Measurements from ENCODE around the gene QSOX2.

Gene QSOX2

DNA sequence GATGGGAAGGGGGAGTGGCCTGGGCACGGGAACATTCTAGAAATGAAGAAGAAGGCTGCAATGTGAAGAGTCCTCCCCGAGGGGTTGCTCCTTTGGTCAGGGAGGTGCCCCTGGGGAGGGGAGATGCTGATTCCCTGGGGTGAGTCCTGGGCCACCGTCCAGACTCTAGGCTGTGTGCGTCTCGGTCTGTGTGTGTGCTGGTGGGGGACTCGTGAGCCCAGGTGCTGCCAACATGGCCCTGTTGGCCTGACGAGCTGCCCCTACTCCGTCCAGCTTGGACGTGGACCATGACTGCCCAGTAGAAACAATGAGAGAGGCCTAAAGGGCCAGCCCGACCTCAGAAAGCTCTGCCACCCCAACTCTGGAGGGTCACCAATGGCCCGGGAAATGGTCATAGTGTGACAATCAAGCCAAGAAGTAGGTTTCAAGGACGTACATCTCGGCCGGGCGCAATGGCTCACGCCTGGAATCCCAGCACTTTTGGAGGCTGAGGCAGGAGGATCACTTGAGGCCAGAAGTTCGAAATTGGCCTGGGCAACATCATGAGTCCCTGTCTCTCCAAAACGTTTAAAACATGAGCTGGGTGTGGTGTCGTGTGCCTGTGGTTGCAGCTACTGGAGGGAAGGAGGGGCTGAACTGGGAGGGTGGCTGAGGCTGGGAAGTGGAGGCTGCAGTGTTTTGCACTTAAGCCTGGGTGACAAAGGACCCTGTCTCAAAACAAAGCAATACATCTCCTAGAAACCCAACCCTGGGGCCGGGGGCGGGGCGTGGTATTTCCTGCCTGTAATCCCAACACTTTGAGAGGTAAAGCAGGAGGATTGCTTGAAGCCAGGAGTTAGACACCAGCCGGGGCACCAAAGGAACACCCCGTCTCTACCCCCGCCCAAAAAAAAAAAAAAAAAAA, 57.7 kb downstream of the QSOX2 start:
- DNase-seq = no peak

DNA sequence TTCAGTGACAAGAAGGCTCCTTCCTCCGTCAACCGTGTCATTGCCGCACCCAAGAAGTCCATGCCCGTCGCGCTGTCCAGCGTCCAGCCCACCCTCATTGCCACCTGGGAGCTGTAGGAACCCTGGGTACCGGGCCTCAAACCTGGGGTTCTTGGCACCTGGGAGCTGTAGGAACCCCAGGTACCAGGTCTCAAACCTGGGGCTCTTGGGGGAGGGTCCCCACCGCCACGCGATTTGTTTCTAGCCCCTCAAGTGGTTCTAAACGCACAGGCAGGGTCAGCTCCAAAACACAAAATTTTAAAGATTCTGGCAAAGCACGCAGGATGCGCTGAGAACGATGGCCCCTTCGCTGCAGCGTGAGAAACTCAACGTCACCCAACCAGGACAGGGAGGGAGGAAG, 58.4 kb downstream of the QSOX2 start:
- no peak for DNase-seq

DNA sequence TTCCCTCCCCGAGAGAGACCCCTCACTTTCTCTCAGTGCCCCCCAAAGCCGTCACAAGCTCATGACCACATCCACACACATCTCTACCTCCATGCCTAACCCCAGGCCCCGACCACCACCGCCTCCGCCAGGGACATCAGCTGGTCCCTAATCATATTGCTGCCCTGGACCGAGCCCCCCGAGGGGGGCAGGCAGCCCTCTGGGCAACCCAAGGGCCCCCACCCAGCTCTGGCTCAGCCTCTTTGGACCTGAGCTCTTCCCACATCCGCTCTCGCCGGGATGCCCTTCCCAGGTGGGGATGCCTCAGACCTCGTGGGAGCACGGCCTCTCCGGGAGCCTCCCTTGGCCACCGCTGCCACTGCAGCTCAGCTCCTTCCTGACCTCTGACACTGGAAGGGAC, 59.2 kb downstream of the QSOX2 start:
- DNase-seq = no peak

DNA sequence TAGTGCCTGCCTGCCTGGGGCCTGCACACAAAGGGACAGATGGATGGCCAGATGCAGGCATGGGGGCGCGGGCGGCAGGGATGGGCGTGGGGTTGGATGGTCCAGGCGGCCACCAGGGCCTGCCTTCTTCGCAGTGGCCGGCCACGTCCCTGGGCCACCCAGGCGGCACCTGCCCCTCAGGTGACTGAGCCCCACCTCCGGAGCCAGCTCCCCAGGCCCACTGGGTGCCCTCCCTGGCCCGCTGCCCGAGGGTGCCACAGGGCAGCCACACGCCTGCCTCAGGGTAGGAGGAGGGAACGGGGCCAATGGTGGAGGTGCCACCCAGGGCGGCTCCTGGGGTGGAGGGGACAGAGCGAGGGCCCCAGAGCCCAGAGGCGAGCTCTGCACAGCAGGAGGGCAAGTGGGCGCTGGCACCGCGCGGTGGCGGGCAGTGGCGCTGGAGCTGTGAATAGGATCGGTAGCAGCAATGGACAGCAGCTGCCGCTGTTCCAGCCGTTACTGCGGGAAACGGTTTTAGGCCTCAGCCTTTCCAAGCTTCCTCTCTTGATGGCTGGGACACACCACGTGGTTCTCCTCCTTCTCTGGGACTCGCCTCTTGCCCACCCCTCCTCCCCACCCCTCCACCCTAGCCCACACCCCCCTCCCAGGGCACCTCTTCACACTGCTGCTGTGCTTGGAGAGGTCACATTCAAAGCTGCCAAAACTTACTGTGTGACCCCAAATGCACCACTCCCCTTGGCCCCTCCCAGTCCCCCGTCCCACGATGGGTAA, 59.8 kb downstream of the QSOX2 start:
- no peak for DNase-seq

DNA sequence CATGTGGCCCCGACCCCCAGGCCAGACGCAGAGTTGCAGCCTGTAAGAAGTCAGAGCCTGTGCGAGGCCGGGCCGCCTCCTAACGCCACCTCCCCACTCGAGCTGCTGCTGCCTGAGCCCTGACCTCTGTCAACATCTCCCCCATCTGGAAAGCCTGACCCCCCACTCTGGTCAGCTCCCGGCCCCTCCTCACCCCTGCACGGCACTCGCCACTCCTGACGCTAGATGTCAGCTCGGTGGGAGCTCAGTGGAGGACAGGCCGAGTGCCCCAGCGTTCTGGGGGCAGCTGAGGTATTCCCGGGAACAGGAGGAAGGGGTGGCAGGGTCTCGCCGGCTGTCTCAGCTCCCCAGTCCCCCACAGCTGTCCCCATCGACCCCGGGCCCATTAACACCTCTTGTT, 60.5 kb downstream of the QSOX2 start:
- DNase-seq = no peak

DNA sequence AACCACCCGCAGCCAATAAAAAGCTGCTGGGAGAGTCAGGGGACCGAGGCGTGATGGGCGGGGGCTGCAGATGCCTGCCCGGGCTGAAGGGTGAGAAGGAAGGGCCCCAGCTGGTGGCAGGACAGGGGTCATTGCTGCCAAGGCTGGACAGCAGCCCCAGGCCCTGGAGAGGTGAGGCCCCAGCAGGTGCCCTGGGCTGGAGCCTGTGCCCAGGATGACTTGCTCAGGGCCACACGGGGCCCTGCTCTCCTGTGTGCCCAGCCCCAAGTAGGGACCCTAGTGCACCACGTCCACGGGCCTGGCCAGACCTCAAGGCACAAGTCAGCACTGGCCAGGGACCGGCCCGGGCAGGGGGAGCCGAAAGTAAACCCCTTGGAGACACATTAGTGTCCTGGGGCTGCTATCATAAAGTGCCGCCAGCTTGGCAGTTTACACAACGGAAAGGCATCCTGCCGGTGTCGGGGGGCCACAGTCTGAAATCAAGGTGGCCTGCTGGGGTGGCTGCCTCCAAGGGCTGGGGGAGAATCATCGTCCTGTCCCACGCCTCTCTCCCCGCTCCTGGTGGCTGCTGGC, 62.7 kb downstream of the QSOX2 start:
- no peak for DNase-seq

DNA sequence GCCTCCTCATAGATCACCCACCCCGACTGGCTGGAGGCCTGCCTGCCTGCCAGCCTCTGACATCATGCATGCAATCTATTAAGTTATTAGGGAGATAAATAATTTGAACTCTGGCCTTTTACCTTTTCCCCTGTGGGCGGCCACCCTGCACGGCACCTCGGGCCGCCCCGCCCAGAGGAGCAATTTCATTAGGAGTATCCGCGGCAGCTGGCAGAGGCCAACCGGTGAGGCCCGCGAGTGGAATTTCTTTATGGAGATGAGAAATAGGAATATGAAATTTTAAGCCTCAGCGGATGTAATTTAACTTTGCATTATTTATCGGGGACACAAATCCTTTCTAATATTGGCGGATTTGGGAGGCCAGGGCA, 63.2 kb downstream of the QSOX2 start:
- no peak for DNase-seq

DNA sequence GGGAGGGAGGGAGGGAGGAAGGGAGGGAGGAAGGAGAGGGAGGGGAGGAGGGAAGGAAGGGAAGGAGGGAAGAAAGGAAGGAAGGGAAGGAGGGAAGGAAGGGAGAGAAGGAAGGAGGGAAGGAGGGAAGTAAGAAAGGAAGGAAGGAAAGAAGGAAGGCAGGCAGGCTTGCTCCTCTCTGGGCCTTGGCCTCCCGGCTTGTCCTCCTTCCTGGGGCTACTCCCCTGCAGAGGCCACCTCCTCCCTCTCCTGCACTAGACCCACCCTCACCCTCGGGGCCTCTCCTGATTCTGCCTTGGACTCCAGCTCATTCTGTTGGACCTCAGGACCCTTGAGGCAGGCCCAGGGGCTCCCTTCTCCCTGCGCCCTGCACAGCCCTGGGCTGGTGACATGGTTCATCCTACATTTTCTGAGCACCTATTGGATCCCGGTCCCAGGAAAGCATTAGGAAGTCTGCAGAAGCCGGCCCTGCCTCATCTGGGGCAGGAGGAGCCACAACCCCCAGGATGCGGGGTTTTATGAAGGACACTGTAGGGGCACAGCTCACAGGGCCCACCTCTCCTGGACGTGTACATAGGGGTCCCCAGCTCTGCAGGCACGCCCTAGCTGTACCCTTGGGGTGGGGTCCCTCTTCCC, 63.7 kb downstream of the QSOX2 start:
- DNase-seq = no peak

DNA sequence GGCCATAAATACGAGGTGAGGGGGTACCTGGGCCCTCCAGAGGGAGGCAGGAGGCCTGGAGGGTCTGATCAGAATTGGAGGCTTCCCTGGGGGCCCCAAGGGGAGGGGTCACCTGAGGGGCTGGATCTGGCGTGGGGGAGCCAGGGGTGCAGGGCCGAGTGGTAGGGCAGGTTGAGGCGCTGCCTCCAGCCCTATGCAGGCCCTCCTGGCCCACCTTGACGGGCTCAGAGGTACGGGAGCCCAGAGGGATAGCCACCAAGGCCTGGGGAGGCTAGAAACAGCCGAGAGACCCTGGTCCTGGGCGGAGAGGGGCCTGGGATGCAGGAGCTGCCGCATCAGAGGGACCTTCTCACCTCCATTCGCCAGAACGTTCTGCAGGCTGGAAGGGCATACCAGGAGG, 65.0 kb downstream of the QSOX2 start:
- DNase-seq = no peak

DNA sequence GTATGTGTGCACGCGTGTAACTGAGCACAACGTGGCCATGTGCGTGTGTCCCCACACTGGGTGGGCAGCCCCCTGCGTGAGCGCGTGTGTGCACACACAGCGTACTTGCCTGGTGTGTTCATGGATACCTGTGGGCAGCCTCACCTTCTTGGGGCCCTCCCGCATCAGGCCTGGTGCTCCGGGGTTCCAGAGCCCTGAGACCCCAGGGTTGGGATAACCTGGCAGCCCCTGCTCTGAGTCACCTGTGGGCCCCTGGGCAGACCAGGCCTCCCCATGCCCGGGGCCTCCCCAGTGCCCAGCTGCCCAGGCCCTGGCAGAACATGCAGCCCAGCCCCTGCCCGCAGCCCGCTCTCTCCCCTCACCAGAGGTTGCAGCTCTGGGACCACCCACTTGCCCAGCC, 65.9 kb downstream of the QSOX2 start:
- DNase-seq = no peak

DNA sequence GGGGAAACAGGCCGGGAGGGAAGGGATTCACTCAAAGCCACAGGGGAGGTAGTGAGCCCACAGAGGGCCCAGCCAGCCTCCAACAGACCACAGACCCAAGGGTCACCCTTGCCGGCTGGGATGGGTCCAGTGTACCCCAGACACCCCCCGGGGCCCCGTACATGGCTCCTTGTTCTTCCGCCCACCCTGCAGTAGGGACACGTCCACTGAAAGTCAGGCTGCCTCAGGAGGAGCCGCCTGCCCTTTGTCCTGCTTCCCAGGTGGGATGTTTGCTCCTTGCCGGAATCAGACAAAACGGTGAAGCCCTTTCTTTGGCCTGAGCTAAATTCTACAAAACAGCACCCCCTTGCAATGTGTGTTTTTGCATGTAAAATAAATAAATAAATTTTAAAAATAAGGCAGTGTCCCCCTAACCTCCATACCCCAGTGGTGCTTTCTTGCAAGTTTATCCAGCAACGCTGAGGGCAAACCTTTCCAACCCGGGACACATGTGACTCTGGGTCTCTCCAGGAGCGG, 66.5 kb downstream of the QSOX2 start:
- DNase-seq = no peak

DNA sequence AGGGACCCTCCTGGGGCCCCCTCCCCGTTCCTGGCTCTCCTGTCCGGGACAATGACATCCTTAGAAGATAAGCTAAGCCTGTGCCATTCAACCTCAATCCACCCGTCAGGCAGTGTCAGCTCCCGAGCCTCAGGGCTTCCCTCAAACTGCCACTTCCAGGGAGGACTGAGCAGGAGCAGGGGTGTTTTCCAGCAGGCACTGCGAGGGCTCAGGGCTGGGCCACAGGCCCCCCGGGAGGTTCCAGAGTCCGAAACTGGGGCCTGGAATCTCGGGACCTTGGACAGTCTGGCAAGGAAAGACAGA, 66.9 kb downstream of the QSOX2 start:
- no peak for DNase-seq

DNA sequence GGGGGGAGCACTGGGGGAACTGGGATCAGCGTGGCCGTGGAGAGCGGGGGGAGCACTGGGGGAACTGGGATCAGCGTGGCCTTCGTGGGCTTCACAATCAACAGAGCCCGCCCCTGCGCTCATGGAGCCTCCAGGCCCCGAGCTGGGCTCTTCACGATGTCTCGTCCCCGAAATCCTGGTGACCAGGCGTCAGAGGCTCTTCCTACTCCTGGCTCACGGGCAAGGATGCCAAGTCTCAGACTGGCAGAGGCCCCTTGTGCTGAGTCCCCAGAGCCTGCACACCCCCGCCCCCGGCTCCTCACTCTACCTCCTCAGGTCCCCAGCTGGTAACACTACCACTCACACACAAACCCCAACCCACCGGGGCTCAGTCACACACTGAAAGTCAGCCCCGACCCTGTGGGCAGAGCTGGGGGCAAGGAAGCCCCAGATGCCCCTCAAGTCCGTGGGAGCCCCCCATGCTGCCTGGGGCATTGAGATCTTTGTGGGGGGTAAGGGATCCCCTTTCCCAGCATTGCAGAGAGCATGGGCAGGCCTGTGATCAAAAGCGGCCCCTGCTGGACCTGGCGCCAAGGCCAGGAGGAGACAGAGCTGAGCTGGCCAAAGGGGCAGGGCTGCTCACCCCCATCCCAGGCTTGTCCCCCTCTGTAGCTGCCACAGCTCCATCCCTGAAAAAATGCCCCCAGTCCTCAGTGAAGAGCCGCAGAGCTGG, 67.4 kb downstream of the QSOX2 start:
- no peak for DNase-seq

DNA sequence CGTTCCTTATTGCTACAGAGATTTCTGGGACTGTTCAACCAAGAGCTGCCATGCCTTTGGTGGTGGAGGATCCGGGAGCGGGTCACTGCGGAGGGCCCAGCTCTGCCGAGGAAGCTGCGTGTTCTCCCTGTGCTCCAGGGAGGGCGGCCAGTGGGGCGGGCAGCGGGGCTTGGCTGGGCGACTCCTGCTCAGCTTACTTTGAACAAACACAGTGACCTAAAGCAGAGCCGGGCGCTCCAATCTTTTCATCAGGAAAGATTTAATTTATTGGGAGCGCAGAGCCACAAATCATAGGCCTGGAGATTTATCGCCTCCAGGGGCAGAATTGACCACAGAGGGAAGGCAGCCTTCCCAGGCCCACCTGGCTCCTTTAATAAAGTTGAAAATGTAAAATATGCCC, 68.4 kb downstream of the QSOX2 start:
- no peak for DNase-seq

DNA sequence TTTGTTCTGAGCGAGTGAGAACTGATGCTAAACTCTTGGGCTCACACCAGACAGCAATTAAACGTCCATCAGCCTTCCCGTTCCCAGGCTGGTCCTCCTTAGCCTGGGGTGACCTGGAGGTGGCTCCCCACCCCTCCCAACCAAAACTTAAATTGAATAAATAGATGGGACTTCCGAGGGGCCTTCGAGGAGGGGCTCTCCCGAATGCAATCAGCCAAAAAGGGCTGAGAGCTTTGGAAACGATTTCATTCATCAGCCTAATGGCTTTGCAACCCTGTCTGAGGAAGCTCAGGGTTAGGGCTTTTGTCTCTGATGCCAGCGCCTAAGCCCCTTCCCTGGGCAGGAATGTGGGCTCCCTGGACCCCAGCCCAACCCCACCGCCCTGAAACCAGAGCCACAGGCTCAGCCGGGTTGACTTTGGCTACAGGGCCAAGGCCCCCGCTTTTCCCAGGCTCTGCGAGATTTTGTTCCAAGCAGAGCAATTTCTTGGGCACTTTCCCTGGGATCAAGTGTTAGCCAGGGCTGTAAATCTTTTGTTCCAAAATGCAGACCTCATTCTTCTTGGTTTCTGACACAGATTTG, 69.9 kb downstream of the QSOX2 start:
- no peak for DNase-seq

DNA sequence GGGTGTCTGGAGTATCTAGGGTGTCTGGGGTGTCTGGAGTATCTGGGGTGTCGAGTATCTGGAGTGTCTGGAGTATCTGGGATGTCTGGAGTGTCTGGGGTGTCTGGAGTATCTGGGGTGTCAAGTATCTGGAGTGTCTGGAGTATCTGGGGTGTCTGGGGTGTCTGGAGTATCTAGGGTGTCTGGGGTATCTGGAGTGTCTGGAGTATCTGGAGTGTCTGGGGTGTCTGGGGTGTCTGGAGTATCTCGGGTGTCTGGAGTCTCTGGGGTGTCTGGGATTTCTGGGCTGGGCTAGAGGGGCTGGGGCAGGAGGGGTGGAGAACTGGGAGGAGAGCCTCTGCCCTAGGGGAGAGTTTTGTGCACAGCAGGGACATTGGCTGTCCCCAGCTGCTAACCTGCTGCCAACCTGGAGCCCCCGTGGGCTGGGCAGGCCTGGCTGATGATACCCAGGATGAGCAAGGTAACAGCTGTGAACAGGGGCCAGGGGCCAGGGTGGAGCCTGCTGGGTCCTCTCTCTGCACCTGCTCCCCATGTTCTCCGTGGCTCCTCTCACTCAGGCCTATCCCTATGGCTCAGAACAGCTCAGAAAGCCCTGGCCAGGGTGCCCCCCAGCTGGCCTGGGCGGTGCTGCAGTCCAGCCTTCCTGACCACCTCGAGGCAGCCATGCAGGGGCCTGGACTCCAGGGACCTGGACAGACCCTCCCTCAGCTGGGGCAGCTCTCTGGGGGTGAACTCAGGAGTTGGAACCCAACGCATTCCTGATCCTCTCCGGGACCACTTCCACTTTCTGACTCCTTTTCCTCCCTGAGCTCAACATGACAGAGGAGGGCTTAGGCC, 70.6 kb downstream of the QSOX2 start:
- no peak for DNase-seq

DNA sequence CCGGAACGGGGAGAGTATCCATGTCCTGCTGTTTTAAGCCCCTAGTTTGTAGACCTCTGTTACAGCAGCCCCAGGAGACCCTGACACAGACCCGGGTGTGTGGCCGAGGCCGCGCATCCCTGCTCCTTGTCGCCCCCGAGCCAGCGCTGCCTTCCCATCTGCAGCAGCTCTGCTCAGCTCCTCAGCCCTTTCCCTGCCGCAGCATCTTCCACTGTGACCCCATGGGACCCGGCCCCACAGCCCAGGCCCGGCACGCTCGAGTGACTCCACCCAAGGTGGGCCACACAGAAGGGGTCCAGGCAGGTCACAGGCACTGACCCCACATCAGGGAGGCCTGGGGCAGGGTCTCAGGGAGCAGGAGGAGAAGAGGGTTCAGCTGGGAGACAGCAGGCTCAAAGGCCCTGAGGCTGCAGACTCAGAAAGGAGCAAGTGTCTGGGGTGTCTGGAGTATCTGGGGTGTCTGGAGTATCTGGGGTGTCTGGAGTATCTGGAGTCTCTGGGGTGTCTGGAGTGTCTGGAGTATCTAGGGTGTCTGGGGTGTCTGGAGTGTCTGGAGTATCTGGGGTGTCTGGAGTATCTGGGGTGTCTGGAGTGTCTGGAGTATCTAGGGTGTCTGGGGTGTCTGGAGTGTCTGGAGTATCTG, 71.8 kb downstream of the QSOX2 start:
- DNase-seq = no peak

DNA sequence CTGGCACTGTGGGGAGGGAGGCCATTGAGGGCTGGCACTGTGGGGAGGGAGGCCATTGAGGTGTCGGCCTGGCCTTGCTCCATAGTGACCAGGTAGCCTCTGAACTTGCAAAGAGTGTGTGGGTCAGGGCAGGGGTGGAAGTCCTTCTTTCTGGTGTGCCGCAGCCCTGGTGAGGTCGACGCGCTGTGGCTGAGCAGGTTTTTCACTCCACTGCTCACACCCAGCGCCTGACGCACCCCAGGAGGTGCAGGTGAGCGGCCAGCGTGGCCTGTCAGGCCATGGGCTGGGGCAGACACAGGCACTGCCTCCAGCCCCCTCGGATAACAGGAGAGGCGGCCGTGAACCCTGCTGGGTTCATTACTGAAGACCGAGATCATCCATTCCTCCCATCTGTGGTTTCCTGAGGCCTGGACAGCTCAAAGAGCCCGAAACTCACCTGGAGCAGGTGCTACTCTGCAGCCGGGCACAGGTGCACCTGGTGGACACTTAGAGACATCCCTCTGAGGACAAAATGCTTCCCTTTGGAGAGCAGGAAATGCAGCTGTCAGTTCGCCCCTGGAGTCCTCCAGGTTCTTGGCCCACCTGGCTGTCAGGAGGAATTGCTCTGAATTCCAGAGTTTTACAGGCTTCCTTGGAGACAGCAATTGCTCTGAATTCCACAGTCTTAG, 73.1 kb downstream of the QSOX2 start:
- peak; percentile 54 for DNase-seq

DNA sequence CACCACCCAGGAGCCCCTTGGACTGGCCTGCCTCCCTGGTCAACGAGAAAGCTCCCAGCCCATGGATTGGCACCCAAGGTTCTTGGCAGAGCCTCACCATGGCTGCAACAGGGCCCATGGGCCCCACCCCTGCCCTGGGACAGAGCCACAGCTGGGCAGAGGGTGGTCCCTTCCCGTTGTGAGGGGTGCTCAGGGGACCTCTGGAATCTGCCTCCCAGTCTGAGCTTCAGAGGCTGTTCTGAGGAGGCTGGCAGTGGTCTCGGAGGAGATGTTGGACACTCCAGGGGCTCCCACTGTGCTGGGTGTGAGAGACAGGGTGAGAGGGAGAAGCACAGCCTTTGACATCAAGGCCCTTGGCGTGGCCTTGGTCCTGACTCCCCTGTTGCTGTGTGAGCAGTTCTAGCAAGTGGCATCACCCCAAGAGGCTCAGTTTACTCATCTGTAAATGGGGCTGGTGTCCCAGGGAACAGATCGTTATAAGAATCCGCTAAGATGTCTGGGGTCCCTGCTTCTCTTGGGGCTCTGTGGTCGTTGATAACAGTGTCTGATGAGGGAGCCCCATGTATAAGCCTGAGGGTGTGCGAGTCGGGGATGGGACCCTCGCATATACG, 73.7 kb downstream of the QSOX2 start:
- no peak for DNase-seq
